GM18511 (cell line): ENCODE data around the gene DMD.

Experiments
- ATAC-seq: cut with Tn5 transposase; IDR thresholded peaks from one replicate; pipeline ENCODE4 v1.9.1; 2021; ENCODE audit warnings: mild to moderate bottlenecking, moderate library complexity; ENCODE audit not compliant: unreplicated experiment

The DMD gene

GRCh38 chrX:31894152-31894551 lies 1317.2 kb downstream of the DMD start:
- ATAC-seq, result no peak

DNA sequence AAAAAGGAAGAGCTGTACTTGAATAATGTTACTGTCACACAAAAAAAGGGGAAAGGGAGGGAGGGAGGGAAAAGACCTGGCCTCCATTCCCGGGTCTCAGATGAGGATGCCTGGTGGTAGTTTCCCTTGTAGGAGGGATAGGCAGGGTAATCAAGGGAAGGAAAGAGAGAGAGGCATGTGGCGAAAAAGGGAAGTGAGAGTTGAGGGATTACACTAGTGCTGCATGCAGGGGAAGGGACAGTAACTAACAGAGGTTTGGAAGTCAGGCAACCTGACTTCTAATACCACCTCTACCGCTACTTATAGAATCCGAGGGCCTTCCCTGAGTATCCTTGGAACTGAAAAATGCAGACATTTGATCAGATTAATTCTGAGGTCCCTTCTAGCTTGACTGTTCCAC lies 1317.8 kb downstream of the DMD start:
- peak; percentile 89 for ATAC-seq

GRCh38 chrX:31889088-31889487 lies 1322.3 kb downstream of the DMD start:
- ATAC-seq, result no peak

DNA sequence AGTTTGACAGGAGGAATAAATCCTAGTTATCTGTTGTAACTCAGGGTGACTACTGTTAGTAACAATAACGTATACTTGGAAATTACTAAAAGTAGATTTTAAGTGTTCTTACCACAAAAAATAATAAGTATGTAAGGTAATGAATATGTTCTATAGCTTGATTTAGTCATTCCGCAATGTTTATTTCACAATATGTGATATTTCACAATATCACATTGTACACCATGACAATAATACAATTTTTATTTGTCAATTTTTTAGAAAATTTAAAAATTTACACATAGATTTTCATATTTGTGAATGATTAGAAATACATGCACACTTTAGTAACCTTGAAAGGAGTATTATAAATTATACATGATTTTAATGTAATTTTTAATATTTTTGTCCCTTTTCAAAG lies 1326.8 kb downstream of the DMD start:
- no peak for ATAC-seq

DNA sequence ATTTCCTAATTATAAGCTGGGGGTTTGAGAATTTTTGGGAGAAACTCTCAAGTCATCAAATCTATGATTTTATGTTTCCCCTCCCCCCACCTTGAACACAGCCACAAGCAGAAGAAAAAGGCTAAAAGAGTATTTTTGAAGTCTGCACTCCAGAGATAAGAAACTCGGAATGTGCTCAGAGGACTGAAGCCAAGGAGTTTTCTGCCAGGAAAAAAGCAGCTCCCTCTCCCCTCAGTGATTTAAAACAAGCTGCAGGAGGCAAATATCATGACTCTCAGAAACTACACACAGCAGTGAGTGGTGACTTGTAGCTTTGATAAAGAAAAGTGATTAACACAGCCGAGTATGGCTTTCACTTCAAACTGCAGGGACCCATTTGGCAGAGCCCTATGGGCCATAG lies 1339.3 kb downstream of the DMD start:
- no peak for ATAC-seq

DNA sequence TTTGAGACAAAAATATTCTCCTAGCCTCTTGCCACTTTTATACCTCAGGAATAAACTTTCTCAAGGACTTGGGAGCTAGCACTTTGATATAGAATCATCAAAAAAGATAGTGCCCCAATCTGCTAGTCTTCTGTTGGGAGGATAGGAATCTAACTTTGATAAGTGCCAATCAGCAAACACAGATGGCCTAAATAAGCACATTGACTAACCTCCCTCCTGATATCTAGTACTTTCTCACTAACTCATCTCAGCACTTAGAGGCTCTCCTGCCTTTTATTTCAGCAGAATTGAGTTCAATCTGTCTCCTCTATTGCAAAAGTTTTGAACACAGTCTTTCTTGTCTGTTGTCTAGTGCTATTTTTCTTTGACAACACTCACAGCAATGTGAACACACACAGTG lies 1341.1 kb downstream of the DMD start:
- ATAC-seq, result no peak

DNA sequence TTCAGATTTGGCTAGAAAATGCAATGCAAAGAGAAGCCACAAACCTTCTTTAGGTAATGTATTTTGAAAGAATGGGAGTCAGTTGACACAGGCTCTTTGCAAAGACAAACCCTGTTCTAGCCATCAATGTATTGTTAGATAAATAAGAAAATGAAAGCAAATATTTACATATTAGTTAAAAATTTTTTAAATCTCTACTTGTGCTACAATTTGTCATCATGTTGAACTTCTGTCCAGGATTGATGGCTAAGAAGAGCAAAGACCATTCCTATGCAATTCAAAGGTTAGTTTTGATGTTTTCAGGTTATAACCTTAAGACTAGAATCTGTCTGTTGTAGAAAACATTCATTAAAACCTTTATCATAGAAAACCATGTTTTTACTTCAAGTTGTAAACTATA lies 1350.7 kb downstream of the DMD start:
- no peak for ATAC-seq

DNA sequence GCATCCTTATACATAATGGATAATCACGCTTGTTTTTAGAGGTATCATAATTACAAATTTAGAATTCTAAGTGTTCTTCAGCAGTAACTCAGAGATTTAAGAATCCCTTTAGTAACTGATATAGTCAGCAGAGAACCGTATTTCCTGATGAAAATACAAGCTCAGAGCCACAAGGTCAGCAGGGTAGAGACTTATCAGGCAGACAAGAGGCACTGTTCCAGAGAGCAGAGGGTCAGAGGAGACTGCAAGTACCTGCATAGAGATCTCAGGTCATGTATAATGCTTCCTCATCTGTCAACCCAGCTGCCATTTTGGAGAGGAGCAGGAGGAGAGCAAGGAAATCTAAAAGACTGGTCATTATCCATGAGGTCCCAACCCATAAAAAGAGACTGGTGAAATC lies 1352.4 kb downstream of the DMD start:
- ATAC-seq, result no peak

DNA sequence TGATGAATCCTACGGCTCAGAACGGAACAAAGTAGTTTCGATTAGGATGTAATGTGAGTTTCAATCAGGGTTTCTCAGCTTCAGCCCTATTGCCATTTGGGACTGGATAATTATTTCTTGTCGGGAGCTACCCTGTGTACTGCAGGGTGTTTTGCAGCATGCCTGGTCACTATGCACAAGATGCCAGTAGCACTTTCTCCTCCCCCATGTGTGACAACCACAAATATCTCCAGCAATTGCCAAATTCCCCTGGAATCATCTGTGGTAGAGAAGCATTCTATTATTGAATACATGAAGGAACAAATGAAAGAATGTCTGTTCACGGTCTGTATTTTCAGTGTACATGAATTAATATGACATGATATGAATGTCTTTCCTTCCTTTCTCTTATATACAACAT lies 1356.6 kb downstream of the DMD start:
- ATAC-seq, result no peak

GRCh38 chrX:31851761-31852160 lies 1359.6 kb downstream of the DMD start:
- ATAC-seq, result no peak

GRCh38 chrX:31847773-31848172 lies 1363.6 kb downstream of the DMD start:
- ATAC-seq, result no peak

DNA sequence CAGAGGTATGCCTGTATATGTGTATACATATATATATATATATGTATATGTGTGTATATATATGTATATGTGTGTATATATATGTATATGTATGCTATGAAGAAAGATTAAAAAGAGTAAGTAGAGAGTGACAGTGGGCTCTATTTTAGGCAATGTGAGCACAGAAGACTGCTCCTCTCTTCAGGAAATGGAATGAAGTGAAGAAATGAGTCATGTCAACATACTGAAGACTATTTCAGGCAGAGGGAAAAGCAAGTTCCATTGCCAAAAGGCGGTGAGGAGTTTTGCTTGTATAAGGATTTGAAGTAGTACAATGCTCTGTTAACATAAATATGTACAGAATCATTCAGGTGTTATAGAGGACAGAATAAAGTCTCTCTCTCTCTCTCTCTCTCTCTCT lies 1366.3 kb downstream of the DMD start:
- ATAC-seq, result no peak

DNA sequence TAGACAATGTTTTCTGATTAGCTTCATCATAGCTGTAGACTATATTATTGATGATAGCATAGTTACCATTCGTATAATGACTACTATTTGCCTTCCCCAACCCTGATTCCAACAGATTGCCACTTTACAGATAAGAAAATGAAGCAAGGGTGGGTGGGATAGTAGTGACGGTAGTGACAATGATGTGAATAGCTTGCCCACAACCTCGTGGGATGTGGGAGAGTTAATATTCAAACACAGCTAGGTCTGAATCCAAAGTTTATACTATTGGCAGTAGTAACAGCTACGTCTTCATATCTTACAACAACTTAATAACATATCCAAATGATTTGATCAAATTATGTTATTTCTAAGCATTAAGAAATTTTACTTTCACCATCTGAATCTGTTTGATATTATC lies 1372.7 kb downstream of the DMD start:
- ATAC-seq, result no peak

DNA sequence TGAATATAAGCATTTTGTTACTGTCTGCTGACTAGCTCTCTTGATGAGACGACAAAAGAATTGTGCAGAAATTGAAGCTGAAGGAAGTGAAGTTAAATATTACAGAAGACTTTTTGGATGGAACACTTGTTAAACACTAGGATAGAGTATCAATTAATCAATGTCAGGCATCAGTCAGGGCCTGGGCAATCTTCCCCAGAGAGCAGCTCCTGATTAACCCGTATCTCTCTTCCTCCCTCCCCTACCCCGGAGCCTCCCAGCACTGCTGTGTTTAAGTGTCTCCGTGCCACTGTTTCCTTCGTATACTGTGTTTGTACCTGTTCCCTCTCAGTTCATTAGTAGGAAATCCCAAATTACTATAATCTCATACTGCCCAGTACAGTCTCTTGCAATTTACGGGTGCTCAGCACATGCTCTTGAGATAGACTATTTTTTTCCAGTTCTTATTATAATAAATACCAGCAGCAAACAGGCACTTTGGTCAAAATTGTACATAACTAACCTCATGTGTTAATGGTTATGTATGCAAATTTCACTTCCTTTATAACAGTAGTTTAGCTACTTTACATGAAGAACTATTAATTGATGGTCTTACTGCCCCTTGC lies 1373.8 kb downstream of the DMD start:
- no peak for ATAC-seq

DNA sequence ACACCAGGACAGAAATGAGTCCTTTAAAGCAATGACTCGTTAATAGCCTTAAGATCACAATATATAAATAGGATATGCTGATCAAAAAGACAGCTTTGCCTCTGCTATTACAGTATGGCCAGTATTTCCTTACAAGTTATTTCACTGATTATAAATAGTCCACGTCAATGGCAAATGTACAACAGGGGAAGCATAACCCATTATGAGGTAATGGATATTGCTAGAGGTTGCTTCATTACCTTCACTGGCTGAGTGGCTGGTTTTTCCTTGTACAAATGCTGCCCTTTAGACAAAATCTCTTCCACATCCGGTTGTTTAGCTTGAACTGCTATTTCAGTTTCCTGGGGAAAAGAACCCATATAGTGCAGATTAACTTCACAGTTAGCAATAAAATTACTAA lies 1374.9 kb downstream of the DMD start:
- ATAC-seq, result no peak

- ATAC-seq, result no peak
Measured at GRCh38 chrX:31832263-31832662, 1379.1 kb downstream of the DMD start.

GRCh38 chrX:31820430-31821210 lies 1390.7 kb downstream of the DMD start:
- ATAC-seq, result no peak

GRCh38 chrX:31819455-31819854 lies 1391.9 kb downstream of the DMD start:
- no peak for ATAC-seq

- ATAC-seq, result no peak
Measured at GRCh38 chrX:31811106-31811505, 1400.2 kb downstream of the DMD start.

DNA sequence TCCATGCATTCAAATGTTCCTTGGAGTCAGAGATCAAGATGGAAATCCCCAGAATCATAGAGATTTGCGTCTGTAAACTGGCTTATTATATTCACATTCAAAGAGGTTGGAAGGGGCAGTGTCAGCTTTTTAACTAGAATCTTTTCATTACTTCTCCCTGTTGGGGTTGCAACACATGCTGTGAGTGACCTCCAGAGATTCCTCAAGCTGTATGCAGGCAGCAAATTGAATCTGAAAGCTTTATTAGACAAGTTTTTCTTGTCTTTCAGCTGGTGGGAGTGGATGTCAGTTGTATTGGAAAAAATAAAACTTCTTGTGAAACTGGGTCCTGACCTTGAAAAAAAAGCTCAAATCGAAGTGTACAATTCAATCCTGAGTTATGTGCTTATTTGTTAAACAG lies 1403.0 kb downstream of the DMD start:
- ATAC-seq, result no peak

GRCh38 chrX:31807165-31807564 lies 1404.2 kb downstream of the DMD start:
- ATAC-seq, result no peak

DNA sequence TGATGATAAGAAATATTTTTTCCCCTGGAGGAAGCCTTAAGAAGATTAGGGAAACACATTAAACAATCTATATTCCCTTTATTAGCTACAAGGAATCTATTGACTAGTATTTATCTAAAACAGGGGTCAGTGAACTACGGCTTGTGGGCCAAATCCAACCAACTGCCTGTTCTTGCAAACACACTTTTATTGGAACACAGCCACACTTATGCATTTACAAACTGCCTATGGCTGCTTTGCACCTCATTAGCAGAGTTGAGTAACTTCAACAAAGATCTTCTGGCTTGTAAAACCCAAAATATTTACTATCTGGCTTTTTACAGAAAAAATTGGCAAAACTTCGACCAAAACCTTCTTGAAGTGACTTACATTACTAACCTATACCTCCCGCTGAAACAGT lies 1405.6 kb downstream of the DMD start:
- no peak for ATAC-seq

- no peak for ATAC-seq
Measured at GRCh38 chrX:31800219-31800618, 1411.1 kb downstream of the DMD start.
